ENCODE results near the gene TBC1D8B. TPM values are rescaled to one million over a fixed set of nuclear protein-coding genes. Genes with fewer than 3 reads are reported as not detected.

Gene TBC1D8B
- total and polyA plus RNA-seq, 2 of the 13 experiments (the other 11 are each of a cell fraction or from before 2014, with no cell fraction given) = 6.2 to 7.2 TPM

- TF ChIP-seq PRDM10 (CRISPR knock-in tag; IDR thresholded peaks at IDR 0.05; ENCODE audit: low read depth) (peak; percentile 57; the same call in 1 of the 2 replicates), ZNF850 (CRISPR knock-in tag; conservative IDR thresholded peaks at IDR 0.05) (no peak), LRRFIP1 (CRISPR knock-in tag; conservative IDR thresholded peaks at IDR 0.05) (no peak), GTF3A (CRISPR knock-in tag; conservative IDR thresholded peaks at IDR 0.05) (no peak), BRCA1 (CRISPR knock-in tag; IDR thresholded peaks at IDR 0.05) (no peak), NR2C2 (CRISPR knock-in tag; IDR thresholded peaks at IDR 0.05; ENCODE audit: borderline replicate concordance) (peak; percentile 49; the same call in 1 of the 2 replicates), CEBPG (CRISPR knock-in tag; IDR thresholded peaks at IDR 0.05) (0 out of 2 replicates have a peak, but pooled peaks have one; percentile 18)
Observed at GRCh38 chrX:106802388-106803275, at the start of gene TBC1D8B (continued).

Data from HepG2 (cell line).